GM12891 (cell line): ENCODE measurements around the gene DNMT1.

ENCODE experiments used
- PAX5 ChIP-seq: IDR thresholded peaks from 2 replicates; pipeline ENCODE4 v1.6.1; 2011; ENCODE audit warnings: low read length, moderate library complexity, mild to moderate bottlenecking; ENCODE audit not compliant: insufficient read depth, severe bottlenecking
- POLR2A ChIP-seq: IDR thresholded peaks from 2 replicates; pipeline ENCODE4 v1.6.1; 2011; ENCODE audit warnings: low read depth, low read length, control low read depth
- POLR2AphosphoS5 ChIP-seq: IDR thresholded peaks from 2 replicates; pipeline ENCODE4 v1.6.1; 2011; ENCODE audit warnings: low read depth, low read length, control low read depth
- TAF1 ChIP-seq: IDR thresholded peaks from 2 replicates; pipeline ENCODE4 v1.6.1; 2011; ENCODE audit warnings: low read depth, low read length, control low read depth

GRCh38 chr19:10114651-10115391 is 79.9 kb downstream of the DNMT1 start:
- peak; percentile 29 for TF ChIP-seq POLR2AphosphoS5
- peak; percentile 31; the same call in 1 of the 2 replicates for TF ChIP-seq POLR2A
- TF ChIP-seq PAX5 = no peak
- no peak for TF ChIP-seq TAF1
